Activated CD4-positive, alpha-beta T cell treated with anti-CD3 and anti-CD28 coated beads, Interleukin-2, amount 10 ng/mL, durations not matched to agents 7 days and 5 days (primary cell): ENCODE measurements around the gene RHBDD3. TPM values are rescaled to one million over a fixed set of nuclear protein-coding genes. Genes with fewer than 3 reads are reported as not detected.

Source experiments
- CTCF ChIA-PET: fragments of 350-600 bp; sonication (Branson Sonifier 250); formaldehyde crosslinking; loops from one replicate; lab custom pipeline; 2021; ENCODE audit warnings: antibody characterized with exemption; lab: Charles Lee
- POLR2A ChIA-PET: fragments of 350-600 bp; sonication (Branson Sonifier 250); formaldehyde crosslinking; loops from one replicate; lab custom pipeline; 2021; ENCODE audit warnings: antibody characterized with exemption; lab: Charles Lee
- DNase-seq: peaks from one replicate; pipeline ENCODE4 v3.0.0-alpha.2; 2020
- H3K27ac Mint-ChIP-seq: one replicate; pipeline ENCODE4 v1.8.0; 2021; ENCODE audit warnings: mild to moderate bottlenecking, moderate library complexity, mixed read lengths
- H3K27me3 Mint-ChIP-seq: one replicate; pipeline ENCODE4 v1.8.0; 2021; ENCODE audit warnings: mixed read lengths
- H3K36me3 Mint-ChIP-seq: one replicate; pipeline ENCODE4 v1.8.0; 2021; ENCODE audit warnings: low read depth, mixed read lengths
- H3K4me1 Mint-ChIP-seq: one replicate; pipeline ENCODE4 v1.8.0; 2021; ENCODE audit warnings: mixed read lengths
- H3K4me3 Mint-ChIP-seq: one replicate; pipeline ENCODE4 v1.8.0; 2021; ENCODE audit warnings: mild to moderate bottlenecking, moderate library complexity, mixed read lengths
- H3K9me3 Mint-ChIP-seq: one replicate; pipeline ENCODE4 v1.8.0; 2021; ENCODE audit warnings: mixed read lengths
- total RNA-seq, 2 experiments: library from RNA; stranded (reverse); gene quantifications; one replicate each; pipeline ENCODE4 v1.2.3, GENCODE V29; 2021

The RHBDD3 gene
- total RNA-seq, 2 experiments from 2014 or later, result 31.2 to 33.0 TPM

GRCh38 chr22:29214232-29214631, 53.5 kb downstream of the RHBDD3 start:
- CTCF ChIA-PET, result no interaction called here

GRCh38 chr22:29213493-29213892, 54.3 kb downstream of the RHBDD3 start:
- H3K4me1 Mint-ChIP-seq, result no peaks in the 10 kb centered on the region
- H3K36me3 Mint-ChIP-seq, result no peaks in the 10 kb centered on the region
- no peaks in the 10 kb centered on the region for H3K27me3 Mint-ChIP-seq
- ChIA-PET CTCF (no interaction called here), POLR2A (no interaction called here)
- no peak overlapping the region for H3K27ac Mint-ChIP-seq
- no peak for DNase-seq
- H3K9me3 Mint-ChIP-seq, result no peaks in the 10 kb centered on the region
- H3K4me3 Mint-ChIP-seq, result no peak overlapping the region

More at GRCh38 chr22:29214232-29214631, 53.5 kb downstream of the RHBDD3 start:
- Mint-ChIP-seq H3K27ac (no peak overlapping the region), H3K4me1 (no peaks in the 10 kb centered on the region), H3K27me3 (no peaks in the 10 kb centered on the region), H3K9me3 (no peaks in the 10 kb centered on the region), H3K36me3 (no peaks in the 10 kb centered on the region), H3K4me3 (no peak overlapping the region)
- no peak for DNase-seq
- POLR2A ChIA-PET, result no interaction called here

GRCh38 chr22:29212743-29213142, 55.0 kb downstream of the RHBDD3 start:
- peaks cover 3% of the 10 kb centered on the region for H3K27me3 Mint-ChIP-seq
- H3K36me3 Mint-ChIP-seq, result no peaks in the 10 kb centered on the region
- H3K4me1 Mint-ChIP-seq, result no peaks in the 10 kb centered on the region
- DNase-seq, result no peak
- no peak overlapping the region for H3K4me3 Mint-ChIP-seq
- H3K27ac Mint-ChIP-seq, result no peak overlapping the region
- POLR2A ChIA-PET, result no interaction called here
- CTCF ChIA-PET, result no interaction called here
- H3K9me3 Mint-ChIP-seq, result no peaks in the 10 kb centered on the region

- CTCF ChIA-PET, result no interaction called here
- Mint-ChIP-seq H3K27me3 (peaks cover 16% of the 10 kb centered on the region), H3K9me3 (no peaks in the 10 kb centered on the region), H3K4me3 (no peak overlapping the region), H3K4me1 (no peaks in the 10 kb centered on the region), H3K27ac (no peak overlapping the region), H3K36me3 (no peaks in the 10 kb centered on the region)
- DNase-seq, result no peak
- POLR2A ChIA-PET, result no interaction called here
These were observed 56.3 kb downstream of the RHBDD3 start for GRCh38 chr22:29211466-29211865.

GRCh38 chr22:29211066-29211465, 56.7 kb downstream of the RHBDD3 start:
- Mint-ChIP-seq H3K27ac (no peak overlapping the region), H3K9me3 (no peaks in the 10 kb centered on the region), H3K4me1 (peaks cover 2% of the 10 kb centered on the region), H3K27me3 (peaks cover 18% of the 10 kb centered on the region), H3K36me3 (no peaks in the 10 kb centered on the region), H3K4me3 (no peak overlapping the region)
- CTCF ChIA-PET, result no interaction called here
- POLR2A ChIA-PET, result no interaction called here
- no peak for DNase-seq

Other genes starting within 250 kb of the RHBDD3 start
- gene C22orf31, start 206.2 kb downstream of the RHBDD3 start, total RNA-seq, result not detected
- under 1 TPM in 1 of 2 experiments, not detected in 1; 0.15 TPM for gene KREMEN1, start 194.9 kb downstream of the RHBDD3 start, total RNA-seq
- not detected for gene EMID1, start 62.1 kb downstream of the RHBDD3 start, total RNA-seq
- gene EWSR1, start 287 bp upstream of the RHBDD3 start, total RNA-seq, result 100 to 1,000 TPM; 329 to 400 TPM
- gene GAS2L1, start 38.7 kb upstream of the RHBDD3 start, total RNA-seq, result 1 to 10 TPM; 4.7 to 5.1 TPM
- gene RASL10A, start 47.7 kb upstream of the RHBDD3 start, total RNA-seq, result under 1 TPM; 0.37 to 0.92 TPM
- gene AP1B1, start 120.6 kb upstream of the RHBDD3 start, total RNA-seq, result 10 to 100 TPM; 74.8 to 78.0 TPM
- gene RFPL1, start 170.6 kb upstream of the RHBDD3 start, total RNA-seq, result not detected
- gene NEFH, start 212.2 kb upstream of the RHBDD3 start, total RNA-seq, result under 1 TPM; 0.87 to 0.89 TPM